ENCODE results near the gene ZNF638. TPM values are rescaled to one million over a fixed set of nuclear protein-coding genes. Genes with fewer than 3 reads are reported as not detected.

The ZNF638 gene
- total and polyA plus RNA-seq, 9 of the 15 experiments (the other 6 are each of a cell fraction or from before 2014, with no cell fraction given): 53.3 to 165 (median 98.8) TPM

DNA sequence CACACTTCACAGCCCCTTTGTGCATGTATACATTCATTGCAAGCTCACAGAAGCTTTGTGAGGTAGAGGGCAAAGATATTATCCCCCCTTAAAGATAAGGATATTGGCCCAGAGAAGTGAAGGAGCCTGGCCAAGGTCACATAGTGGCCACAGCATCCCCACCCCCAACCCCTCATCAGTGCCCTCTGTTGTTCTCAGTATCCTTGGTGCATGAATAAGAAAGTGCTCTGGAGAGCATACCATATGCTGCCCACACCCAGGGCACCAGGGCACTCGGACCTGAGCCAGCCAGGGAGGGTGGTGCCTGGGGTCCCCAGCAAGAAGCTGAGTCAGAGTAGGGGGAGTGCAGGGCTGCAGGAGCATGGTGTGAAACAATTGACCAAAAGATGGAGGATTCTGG, 125.0 kb downstream of the ZNF638 start:
- Histone ChIP-seq H3K9ac (ENCODE audit: insufficient read depth in 1 of 2, low read depth in 2 of 2, low read length in 2 of 2) (no peak overlapping the region), H3K9me1 (ENCODE audit: control insufficient read depth, insufficient read depth, low read length) (no peaks in the 10 kb centered on the region), H3K27ac (ENCODE audit: extremely low read depth, low read depth, low read length) (no peak overlapping the region), H3K4me2 (ENCODE audit: insufficient read depth, low read length) (no peak overlapping the region), H2AFZ (ENCODE audit: low read depth, low read length) (no peak overlapping the region), H3K79me2 (ENCODE audit: control insufficient read depth, insufficient read depth, low read length) (no peaks in the 10 kb centered on the region), H3K27me3 (ENCODE audit: control insufficient read depth in 2 of 2, insufficient read depth in 2 of 2, low read length in 2 of 2) (no peaks in the 10 kb centered on the region), H3K36me3 (ENCODE audit: control insufficient read depth, insufficient read depth, low read length) (no peaks in the 10 kb centered on the region), H3K9me3 (replicated peaks; ENCODE audit: control insufficient read depth, insufficient read depth, low read depth, low read length) (no peaks in the 10 kb centered on the region), H4K20me1 (replicated peaks; ENCODE audit: control insufficient read depth, insufficient read depth, low read length) (no peaks in the 10 kb centered on the region; the same call in 1 of the 2 replicates), H3K4me3 (no peak overlapping the region), H3K4me1 (replicated peaks in 1 of 2; ENCODE audit: control insufficient read depth in 2 of 2, insufficient read depth in 2 of 2, low read length in 2 of 2) (peaks cover 23 to 36% of the 10 kb centered on the region in 2 experiments)
- BruUV-seq (replicated peaks): no TSS peak
- ChIA-PET POLR2A (interaction anchor here (0.9 kb wide), 1 partner anchor 68 kb away, joined by 3 read pairs; no protein-coding TSS in a partner anchor), CTCF (ENCODE audit: low intra/inter-chr PET ratio) (no interaction called here)
- intact Hi-C loops (cut with micrococcal nuclease) (no loop called here), in situ Hi-C loops (cut with MboI) (no loop called here)
- WGBS (ENCODE audit: insufficient coverage, low coverage, missing lambda C conversion rate): 25% methylated on average over 1 of the region's 1 CpG
- FAIRE-seq (no peak), DNase-seq (ENCODE audit: extremely low read depth in 1 of 4, low spot score in 3 of 4) (no peak), ATAC-seq (no peak)
- TF ChIP-seq CREB1 (IDR thresholded peaks at IDR 0.05) (no peak), CREB1 (CRISPR knock-in tag; IDR thresholded peaks at IDR 0.05) (no peak), ZNF224 (CRISPR knock-in tag; IDR thresholded peaks at IDR 0.05) (no peak), ZBTB34 (CRISPR knock-in tag; IDR thresholded peaks at IDR 0.05) (no peak), USF2 (CRISPR knock-in tag; IDR thresholded peaks at IDR 0.05) (no peak), STAT6 (CRISPR knock-in tag; IDR thresholded peaks at IDR 0.05) (no peak)

Data from K562 (cell line).